Lung (tissue), 12 donors: ENCODE results near the gene ZNF280A. TPM values are rescaled to one million over a fixed set of nuclear protein-coding genes. Genes with fewer than 3 reads are reported as not detected.

Experiments used
- ATAC-seq: fragments of 200-7000 bp; cut with Tn5 transposase; one replicate; pipeline ENCODE4 v1.9.1; 2020; ENCODE audit warnings: moderate number of reproducible peaks; ENCODE audit not compliant: insufficient read depth, low FRiP score
- DNase-seq, 3 donors: peaks; one replicate each; pipeline ENCODE4 v3.0.0-alpha.2; 2013 to 2017
- H3K27ac ChIP-seq, 2 donors: one replicate each; pipeline ENCODE4 v1.5.1; 2013; ENCODE audit warnings: mild to moderate bottlenecking in 2 of 2, moderate library complexity in 2 of 2, control low read depth in 1 of 2, inconsistent platforms in 1 of 2, low read depth in 1 of 2, low read length in 1 of 2
- H3K27me3 ChIP-seq, 3 donors: one replicate each; pipeline ENCODE4 v1.5.1; 2013; ENCODE audit warnings: low read length in 2 of 3; ENCODE audit not compliant: control insufficient read depth in 3 of 3, insufficient read depth in 3 of 3
- H3K36me3 ChIP-seq, 4 donors: one replicate each; pipeline ENCODE4 v1.5.1; 2013; ENCODE audit warnings: low read length in 4 of 4, mild to moderate bottlenecking in 1 of 4, moderate library complexity in 1 of 4; ENCODE audit not compliant: control insufficient read depth in 4 of 4, insufficient read depth in 4 of 4
- H3K4me1 ChIP-seq, 5 donors: one replicate each; pipeline ENCODE4 v1.5.1; 2013; ENCODE audit warnings: low read length in 5 of 5, mild to moderate bottlenecking in 2 of 5, moderate library complexity in 1 of 5; ENCODE audit not compliant: control insufficient read depth in 5 of 5, insufficient read depth in 5 of 5
- H3K4me3 ChIP-seq: one replicate; pipeline ENCODE4 v1.5.1; 2013; ENCODE audit warnings: mild to moderate bottlenecking, control low read depth, moderate library complexity
- H3K9ac ChIP-seq, 2 donors: one replicate each; pipeline ENCODE4 v1.5.1; 2013; ENCODE audit warnings: low read length in 2 of 2, control low read depth in 1 of 2; ENCODE audit not compliant: insufficient read depth in 1 of 2
- H3K9me3 ChIP-seq, 4 donors: one replicate each; pipeline ENCODE4 v1.5.1; 2013; ENCODE audit warnings: low read length in 3 of 4, mild to moderate bottlenecking in 1 of 4, moderate library complexity in 1 of 4; ENCODE audit not compliant: control insufficient read depth in 4 of 4, insufficient read depth in 3 of 4
- WGBS, 2 donors: extraction: QIAGEN DNeasy Blood & Tissue Kit; methylation state at CpG; one replicate each; pipeline ENCODE4 v1.1.7; 2013; 5-methylcytosine and 5-hydroxymethylcytosine counted together
- polyA plus RNA-seq, 2 donors: library from polyadenylated mRNA; stranded (reverse); fragments of 200-250 nt; gene quantifications; one replicate each; pipeline ENCODE4 v1.2.1, GENCODE V29; 2013
- total RNA-seq, 2 donors: library from RNA; depleted of rRNA in 1 of 2; stranded (reverse); fragments of >200 nt in 1 of 2; gene quantifications; one replicate each; pipeline ENCODE4 v1.2.1, GENCODE V29; 2014 to 2021
- TF ChIP-seq, protein P1 (sequence below): IDR thresholded peaks from 2 replicates; pipeline ENCODE4 v1.5.1; 2012; ENCODE audit warnings: mild to moderate bottlenecking; ENCODE audit errors: control extremely low read depth, extremely low read depth
- donor health status: control.
- donor health status: control.
- donor health status: Bipolar disorder and iron deficiency.
- donor health status: healthy.
- donor health status: DM: yes; HTN: yes; CAD: no.

The ZNF280A gene
- total and polyA plus RNA-seq, 4 donors = not detected

- no peak for DNase-seq
- WGBS, 2 donors = 76 to 90% methylated on average over 12 of the region's 12 CpGs
- no peaks in the 10 kb centered on the region for H3K9me3 ChIP-seq
- no peak overlapping the region for H3K27ac ChIP-seq
- H3K4me3 ChIP-seq = no peak overlapping the region
- H3K27me3 ChIP-seq = peaks cover 0 to 2% (median 0%) of the 10 kb centered on the region in 3 donors
- no peak overlapping the region for H3K9ac ChIP-seq
- H3K36me3 ChIP-seq = no peaks in the 10 kb centered on the region
- no peak for ATAC-seq
- TF ChIP-seq, protein P1, sequence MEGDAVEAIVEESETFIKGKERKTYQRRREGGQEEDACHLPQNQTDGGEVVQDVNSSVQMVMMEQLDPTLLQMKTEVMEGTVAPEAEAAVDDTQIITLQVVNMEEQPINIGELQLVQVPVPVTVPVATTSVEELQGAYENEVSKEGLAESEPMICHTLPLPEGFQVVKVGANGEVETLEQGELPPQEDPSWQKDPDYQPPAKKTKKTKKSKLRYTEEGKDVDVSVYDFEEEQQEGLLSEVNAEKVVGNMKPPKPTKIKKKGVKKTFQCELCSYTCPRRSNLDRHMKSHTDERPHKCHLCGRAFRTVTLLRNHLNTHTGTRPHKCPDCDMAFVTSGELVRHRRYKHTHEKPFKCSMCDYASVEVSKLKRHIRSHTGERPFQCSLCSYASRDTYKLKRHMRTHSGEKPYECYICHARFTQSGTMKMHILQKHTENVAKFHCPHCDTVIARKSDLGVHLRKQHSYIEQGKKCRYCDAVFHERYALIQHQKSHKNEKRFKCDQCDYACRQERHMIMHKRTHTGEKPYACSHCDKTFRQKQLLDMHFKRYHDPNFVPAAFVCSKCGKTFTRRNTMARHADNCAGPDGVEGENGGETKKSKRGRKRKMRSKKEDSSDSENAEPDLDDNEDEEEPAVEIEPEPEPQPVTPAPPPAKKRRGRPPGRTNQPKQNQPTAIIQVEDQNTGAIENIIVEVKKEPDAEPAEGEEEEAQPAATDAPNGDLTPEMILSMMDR = no peak
- no peaks in the 10 kb centered on the region for H3K4me1 ChIP-seq
Measured at GRCh38 chr22:22520667-22521602, 865 bp upstream of the ZNF280A start.

DNA sequence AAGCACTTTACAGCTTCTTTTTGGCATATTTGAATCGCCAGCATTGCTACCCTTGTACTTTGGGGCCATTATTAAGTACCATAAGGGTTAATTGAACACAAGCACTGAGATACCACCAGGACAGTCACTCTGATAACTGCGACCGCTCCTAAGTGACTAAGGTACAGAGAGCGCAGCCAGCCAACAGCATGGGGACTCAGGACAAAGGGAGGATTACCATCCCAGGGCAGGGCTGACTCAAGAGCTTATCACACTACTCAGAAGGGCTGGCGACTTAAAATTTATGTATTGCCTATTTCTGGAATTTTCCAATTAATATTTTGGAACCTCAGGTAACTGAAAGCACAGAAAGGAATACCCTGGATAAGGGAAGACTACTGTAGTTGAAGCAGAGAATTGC lies 479 bp downstream of the ZNF280A start:
- no peak overlapping the region for H3K9ac ChIP-seq
- no peak for ATAC-seq
- H3K27ac ChIP-seq = no peak overlapping the region
- H3K27me3 ChIP-seq = peaks cover 0 to 3% (median 0%) of the 10 kb centered on the region in 3 donors
- H3K36me3 ChIP-seq = no peaks in the 10 kb centered on the region
- H3K4me3 ChIP-seq = no peak overlapping the region
- no peaks in the 10 kb centered on the region for H3K9me3 ChIP-seq
- TF ChIP-seq, protein P1 = no peak
- 82 to 90% methylated on average over 5 of the region's 5 CpGs for WGBS, 2 donors
- no peaks in the 10 kb centered on the region for H3K4me1 ChIP-seq
- no peak for DNase-seq

GRCh38 chr22:22516992-22517391 lies 3.1 kb downstream of the ZNF280A start:
- Histone ChIP-seq H3K4me3 (no peak overlapping the region), H3K9ac (no peak overlapping the region), H3K27ac (no peak overlapping the region), H3K36me3 (no peaks in the 10 kb centered on the region), H3K4me1 (no peaks in the 10 kb centered on the region), H3K9me3 (no peaks in the 10 kb centered on the region), H3K27me3 (peaks cover 0 to 6% (median 0%) of the 10 kb centered on the region in 3 donors)
- 66 to 68% methylated on average over 4 of the region's 4 CpGs for WGBS, 2 donors
- DNase-seq = no peak
- TF ChIP-seq, protein P1 = no peak
- no peak for ATAC-seq
